ENCODE data around the gene LSM5.
"Not testable (repeated sequence)": the region's sequence is repeated elsewhere in the genome, so short reads cannot be mapped to it uniquely, and the experiment has no call there.

Gene LSM5

GRCh38 chr7:32501522-32501921 is 11.3 kb upstream of the LSM5 start:
- no peak for DNase-seq

GRCh38 chr7:32500922-32501341 is 10.8 kb upstream of the LSM5 start:
- DNase-seq, result peak in 1 of 2 donors; percentile 3

DNA sequence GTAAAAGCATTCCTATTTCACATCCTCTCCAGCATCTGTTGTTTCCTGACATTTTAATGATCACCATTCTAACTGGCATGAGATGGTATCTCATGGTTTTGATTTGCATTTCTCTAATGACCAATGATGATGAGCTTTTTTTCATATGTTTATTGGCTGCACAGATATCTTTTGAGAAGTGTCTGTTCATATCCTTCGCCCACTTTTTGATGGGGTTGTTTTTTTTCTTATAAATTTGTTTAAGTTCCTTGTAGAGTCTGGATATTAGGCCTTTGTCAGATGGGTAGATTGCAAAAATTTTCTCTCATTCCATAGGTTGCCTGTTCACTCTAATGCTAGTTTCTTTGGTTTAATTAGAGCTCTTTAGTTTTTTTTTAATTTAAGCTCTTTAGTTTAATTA is 10.0 kb upstream of the LSM5 start:
- not testable (repeated sequence) for DNase-seq

GRCh38 chr7:32499755-32500154 is 9.6 kb upstream of the LSM5 start:
- DNase-seq, result not testable (repeated sequence)

- no peak for DNase-seq
These were observed 6.1 kb upstream of the LSM5 start for GRCh38 chr7:32496052-32496813.

DNA sequence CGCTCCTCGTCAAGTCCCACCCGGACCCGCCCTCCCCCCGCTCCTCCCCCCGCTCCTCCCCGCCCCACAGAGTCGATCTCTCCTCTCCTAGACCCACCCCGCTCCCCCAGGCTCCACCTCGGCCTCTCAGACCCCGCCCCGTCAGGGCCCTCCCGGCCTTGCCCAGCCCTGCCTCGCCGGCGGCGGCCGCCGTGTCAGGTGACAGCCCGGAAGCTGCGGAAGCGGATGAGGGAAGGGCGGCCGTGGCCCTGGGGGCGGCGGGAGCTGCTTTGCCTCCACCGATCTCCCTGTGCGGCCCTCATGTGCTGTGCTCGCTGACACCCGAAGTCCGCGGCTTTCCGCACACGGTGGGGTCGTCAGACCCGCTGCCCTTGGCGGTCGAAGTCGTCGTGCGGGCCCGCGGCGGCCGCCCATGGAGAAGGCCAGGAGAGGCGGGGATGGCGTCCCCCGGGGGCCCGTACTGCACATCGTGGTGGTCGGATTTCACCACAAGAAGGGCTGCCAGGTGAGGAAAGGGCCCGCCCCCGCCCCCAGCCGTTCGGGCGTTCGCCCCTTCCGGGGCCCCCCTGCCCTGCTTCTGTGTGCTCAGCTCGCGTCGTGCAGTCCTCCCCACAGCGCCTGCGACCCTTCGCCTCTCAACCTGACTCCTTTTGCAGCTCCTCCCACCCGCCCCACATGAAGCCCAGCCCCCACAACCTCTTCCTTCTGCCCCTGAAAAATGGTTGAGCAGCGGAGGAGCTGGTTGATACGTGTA is 5.3 kb upstream of the LSM5 start, which contains the start of gene AVL9:
Gene AVL9, plus strand, starts transcription at position 192 of the 754 bp plus-strand sequence. Its CDS starts 221 bp downstream, at position 413.
- DNase-seq, result peak; percentile 97 to 98

DNA sequence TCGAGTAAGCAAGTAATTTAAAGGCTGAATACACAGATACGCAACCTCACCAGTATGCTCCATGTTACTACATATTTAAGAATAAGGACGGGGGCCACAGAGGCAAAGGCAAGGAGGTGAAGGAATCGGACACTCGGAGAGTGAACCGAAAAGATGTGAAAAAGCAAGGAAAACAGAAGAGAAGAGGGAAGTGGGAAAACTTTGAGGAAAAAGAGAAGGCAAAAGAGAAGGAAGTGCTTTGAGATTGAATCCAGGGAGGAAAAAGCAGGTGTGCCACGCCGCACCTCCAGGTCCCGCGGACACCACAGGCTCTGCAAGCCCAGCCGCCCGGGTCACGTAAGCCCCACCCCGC is 4.7 kb upstream of the LSM5 start:
- DNase-seq, result peak in 1 of 2 donors; percentile 25

GRCh38 chr7:32489788-32490126 is 423 bp downstream of the LSM5 start:
- no peak for DNase-seq

GRCh38 chr7:32481921-32482320 is 8.3 kb downstream of the LSM5 start:
- DNase-seq, result no peak

GRCh38 chr7:32481176-32481575 is 9.0 kb downstream of the LSM5 start:
- DNase-seq, result no peak

- peak in 1 of 2 donors; percentile 27 for DNase-seq
These were observed 10.5 kb downstream of the LSM5 start for GRCh38 chr7:32479574-32480200.

GRCh38 chr7:32477649-32477980 is 12.6 kb downstream of the LSM5 start:
- DNase-seq, result no peak

DNA sequence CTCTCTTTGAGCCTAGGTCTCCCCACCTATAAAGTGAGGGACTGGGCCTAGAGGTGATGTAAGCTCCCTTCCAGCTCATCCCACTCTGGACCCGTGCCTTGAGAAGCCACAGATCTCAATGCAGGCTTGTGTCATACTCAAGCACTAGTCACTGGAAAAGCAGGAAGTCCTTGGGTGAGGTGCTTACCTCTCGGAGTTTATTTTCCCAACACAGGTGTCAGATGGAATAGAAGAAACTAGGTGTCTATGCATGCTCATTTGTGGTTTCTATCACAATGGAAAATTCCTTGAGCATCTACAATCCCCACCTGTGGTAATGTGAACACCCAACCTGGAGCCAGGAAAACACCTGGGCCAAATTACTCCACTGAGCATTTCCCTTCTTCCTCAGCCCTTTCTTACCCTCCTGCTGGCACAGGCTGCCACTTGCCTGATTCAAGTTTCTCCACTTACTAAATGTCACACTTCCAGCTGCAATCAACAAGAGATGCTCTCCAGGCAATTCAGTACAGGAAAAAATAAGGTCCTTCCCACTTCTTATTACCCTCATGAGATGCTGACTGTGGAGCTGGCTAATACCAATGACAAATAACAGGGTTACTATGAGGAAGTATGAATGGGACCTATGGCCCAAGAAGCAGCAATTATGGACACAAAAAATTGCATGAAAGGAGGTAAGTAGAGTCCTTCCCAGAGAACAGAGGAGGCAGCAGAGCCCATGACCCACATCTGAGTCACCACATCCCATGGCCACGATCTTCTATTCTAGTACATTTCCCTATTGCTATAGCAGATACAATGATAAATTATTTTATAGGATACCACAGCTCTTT is 13.1 kb downstream of the LSM5 start:
- DNase-seq, result no peak

GRCh38 chr7:32474008-32474407 is 16.2 kb downstream of the LSM5 start:
- no peak for DNase-seq

GRCh38 chr7:32472015-32472414 is 18.2 kb downstream of the LSM5 start:
- no peak for DNase-seq

- no peak for DNase-seq
These were observed 19.3 kb downstream of the LSM5 start for GRCh38 chr7:32470871-32471270.

DNA sequence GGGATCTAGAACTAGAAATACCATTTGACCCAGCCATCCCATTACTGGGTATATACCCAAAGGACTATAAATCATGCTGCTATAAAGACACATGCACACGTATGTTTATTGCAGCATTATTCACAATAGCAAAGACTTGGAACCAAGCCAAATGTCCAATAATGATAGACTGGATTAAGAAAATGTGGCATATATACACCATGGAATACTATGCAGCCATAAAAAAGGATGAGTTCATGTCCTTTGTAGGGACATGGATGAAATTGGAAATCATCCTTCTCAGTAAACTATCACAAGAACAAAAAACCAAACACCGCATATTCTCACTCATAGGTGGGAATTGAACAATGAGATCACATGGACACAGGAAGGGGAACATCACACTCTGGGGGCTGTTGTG is 20.2 kb downstream of the LSM5 start:
- DNase-seq, result not testable (repeated sequence)

DNA sequence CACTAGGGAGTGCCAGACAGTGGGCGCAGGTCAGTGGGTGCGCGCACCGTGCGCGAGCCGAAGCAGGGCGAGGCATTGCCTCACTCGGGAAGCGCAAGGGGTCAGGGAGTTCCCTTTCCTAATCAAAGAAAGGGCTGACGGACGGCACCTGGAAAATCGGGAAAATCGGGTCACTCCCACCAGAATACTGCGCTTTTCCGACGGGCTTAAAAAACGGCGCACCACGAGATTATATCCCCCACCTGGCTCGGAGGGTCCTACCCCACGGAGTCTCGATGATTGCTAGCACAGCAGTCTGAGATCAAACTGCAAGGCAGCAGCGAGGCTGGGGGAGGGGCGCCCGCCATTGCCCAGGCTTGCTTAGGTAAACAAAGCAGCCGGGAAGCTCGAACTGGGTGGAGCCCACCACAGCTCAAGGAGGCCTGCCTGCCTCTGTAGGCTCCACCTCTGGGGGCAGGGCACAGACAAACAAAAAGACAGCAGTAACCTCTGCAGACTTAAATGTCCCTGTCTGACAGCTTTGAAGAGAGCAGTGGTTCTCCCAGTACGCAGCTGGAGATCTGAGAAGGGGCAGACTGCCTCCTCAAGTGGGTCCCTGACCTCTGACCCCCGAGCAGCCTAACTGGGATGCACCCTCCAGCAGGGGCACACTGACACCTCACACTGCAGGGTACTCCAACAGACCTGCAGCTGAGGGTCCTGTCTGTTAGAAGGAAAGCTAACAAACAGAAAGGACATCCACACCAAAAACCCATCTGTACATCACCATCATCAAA is 25.4 kb downstream of the LSM5 start:
- DNase-seq, result not testable (repeated sequence)

- no peak for DNase-seq
These were observed 27.2 kb downstream of the LSM5 start for GRCh38 chr7:32462977-32463376.

DNA sequence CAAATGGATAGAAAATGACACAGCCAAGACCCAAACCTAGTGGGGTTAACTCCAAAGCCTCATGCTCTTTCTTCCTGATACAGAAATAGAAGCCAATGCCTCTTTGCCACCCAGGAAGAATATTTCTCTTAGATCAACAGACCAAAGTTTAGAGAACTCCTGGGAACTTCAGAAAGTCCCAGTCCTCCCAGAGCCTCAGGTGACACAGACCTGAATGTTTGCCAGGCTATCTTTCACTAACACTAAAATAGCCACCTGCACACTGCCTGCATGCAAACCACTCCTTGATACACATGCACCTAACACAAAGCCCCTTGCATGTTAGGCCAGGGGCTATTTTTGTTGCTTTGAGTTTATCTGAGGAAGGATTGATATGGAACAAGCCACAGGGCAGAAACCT is 27.7 kb downstream of the LSM5 start:
- DNase-seq, result no peak

DNA sequence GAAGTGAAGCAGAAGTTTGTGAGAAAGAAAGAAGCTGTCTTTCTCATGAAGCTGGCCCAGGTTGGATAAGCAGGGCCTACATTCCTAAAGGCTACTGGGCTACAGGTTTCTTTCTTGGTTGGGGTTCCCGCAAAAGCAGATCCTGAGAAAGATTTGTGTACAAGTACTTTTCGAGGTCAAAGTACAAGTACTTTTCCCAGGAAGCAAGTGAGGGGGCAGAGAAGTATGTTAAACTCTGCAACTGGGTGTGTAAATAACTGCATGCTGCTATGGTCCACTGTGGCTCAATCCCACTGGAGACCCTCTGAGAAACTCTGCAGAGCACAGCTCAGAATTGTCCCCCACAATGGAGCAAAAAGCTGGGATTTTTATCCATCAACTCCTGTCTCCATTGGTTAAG is 28.7 kb downstream of the LSM5 start:
- DNase-seq, result no peak

DNA sequence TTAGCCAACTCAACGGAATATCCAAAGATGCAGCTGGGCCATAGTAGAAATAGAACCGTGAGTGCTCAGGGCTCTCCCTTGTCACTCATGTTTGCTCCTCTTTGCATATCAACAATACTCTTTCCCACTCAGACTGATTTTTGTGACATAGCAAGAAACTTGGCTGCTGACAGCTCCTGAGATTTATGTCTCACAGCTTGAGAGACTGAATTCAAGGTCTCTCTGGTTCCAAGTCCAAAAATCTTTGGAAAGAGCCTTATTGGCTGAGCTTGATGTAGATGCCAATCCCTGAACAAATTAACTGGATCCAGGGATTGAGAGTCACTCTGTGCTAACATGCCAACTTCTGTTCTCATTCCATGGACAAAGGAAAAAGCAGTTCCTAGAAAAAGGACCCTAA is 30.4 kb downstream of the LSM5 start:
- DNase-seq, result no peak
